ENCODE measurements around the gene DUSP8. TPM values are rescaled to one million over a fixed set of nuclear protein-coding genes. Genes with fewer than 3 reads are reported as not detected.
A peak's percentile ranks its signal among the peaks of the same experiment; 100 is the strongest.

Gene DUSP8
- total and polyA plus RNA-seq, 9 of the 15 experiments (the other 6 are each of a cell fraction or from before 2014, with no cell fraction given): 0.14 to 2.0 (median 0.86) TPM; not detected in 2

GRCh38 chr11:1543606-1544263 lies 28.3 kb downstream of the DUSP8 start:
- ChIA-PET POLR2A (interaction anchor here (0.5 to 1.8 kb wide), 2 partner anchors 26 to 288 kb away, joined by 3 read pairs; no protein-coding TSS in a partner anchor), CTCF (ENCODE audit: low intra/inter-chr PET ratio) (interaction anchor here (0.6 kb wide), 1 partner anchor 497 kb away, joined by 3 read pairs; no protein-coding TSS in a partner anchor)
- Histone ChIP-seq H3K9me3 (replicated peaks; ENCODE audit: control insufficient read depth, insufficient read depth, low read depth, low read length) (no peaks in the 10 kb centered on the region), H3K9me1 (ENCODE audit: control insufficient read depth, insufficient read depth, low read length) (no peaks in the 10 kb centered on the region), H4K20me1 (replicated peaks; ENCODE audit: control insufficient read depth, insufficient read depth, low read length) (peaks cover 3% of the 10 kb centered on the region; the same call in 1 of the 2 replicates), H3K36me3 (ENCODE audit: control insufficient read depth, insufficient read depth, low read length) (no peaks in the 10 kb centered on the region), H3K9ac (ENCODE audit: insufficient read depth in 1 of 2, low read depth in 2 of 2, low read length in 2 of 2) (no peak overlapping the region), H3K4me2 (ENCODE audit: insufficient read depth, low read length) (no peak overlapping the region), H3K79me2 (ENCODE audit: control insufficient read depth, insufficient read depth, low read length) (no peaks in the 10 kb centered on the region), H3K4me1 (replicated peaks in 1 of 2; ENCODE audit: control insufficient read depth in 2 of 2, insufficient read depth in 2 of 2, low read length in 2 of 2) (peaks cover 4 to 59% of the 10 kb centered on the region in 2 experiments), H3K27me3 (ENCODE audit: control insufficient read depth in 2 of 2, insufficient read depth in 2 of 2, low read length in 2 of 2) (peaks cover 0 to 5% of the 10 kb centered on the region in 2 experiments; a peak in 1 of 5 replicates), H2AFZ (ENCODE audit: low read depth, low read length) (no peak overlapping the region), H3K4me3 (no peak overlapping the region), H3K27ac (ENCODE audit: extremely low read depth, low read depth, low read length) (no peak overlapping the region)
- 9% methylated on average over 10 of the region's 13 CpGs for WGBS (ENCODE audit: insufficient coverage, low coverage, missing lambda C conversion rate)
- no peak for TF ChIP-seq ARID1B (IDR thresholded peaks at IDR 0.05)
- no peak for TF ChIP-seq PATZ1 (CRISPR knock-in tag; IDR thresholded peaks at IDR 0.05; ENCODE audit: borderline replicate concordance)
- TF ChIP-seq ZNF740 (CRISPR knock-in tag; IDR thresholded peaks at IDR 0.05): no peak
- no peak for TF ChIP-seq ZNF740 (tag; IDR thresholded peaks at IDR 0.05)
- peak; percentile 49 for TF ChIP-seq ZFP36 (IDR thresholded peaks at IDR 0.05; ENCODE audit: low read depth, low read length, partially characterized antibody)
- intact Hi-C loops (cut with micrococcal nuclease) (no loop called here), in situ Hi-C loops (cut with MboI) (no loop called here)
- FAIRE-seq (no peak), ATAC-seq (no peak), DNase-seq (ENCODE audit: extremely low read depth in 1 of 4, low spot score in 3 of 4) (no peak)
- BruUV-seq (replicated peaks): no TSS peak
